Measurements from ENCODE around the gene ANKRD40. TPM values are rescaled to one million over a fixed set of nuclear protein-coding genes. Genes with fewer than 3 reads are reported as not detected.

ANKRD40 gene
- total and polyA plus RNA-seq, 10 of the 15 experiments (the other 5 are each of a cell fraction or from before 2014, with no cell fraction given) = 5.9 to 21.7 (median 14.8) TPM

DNA sequence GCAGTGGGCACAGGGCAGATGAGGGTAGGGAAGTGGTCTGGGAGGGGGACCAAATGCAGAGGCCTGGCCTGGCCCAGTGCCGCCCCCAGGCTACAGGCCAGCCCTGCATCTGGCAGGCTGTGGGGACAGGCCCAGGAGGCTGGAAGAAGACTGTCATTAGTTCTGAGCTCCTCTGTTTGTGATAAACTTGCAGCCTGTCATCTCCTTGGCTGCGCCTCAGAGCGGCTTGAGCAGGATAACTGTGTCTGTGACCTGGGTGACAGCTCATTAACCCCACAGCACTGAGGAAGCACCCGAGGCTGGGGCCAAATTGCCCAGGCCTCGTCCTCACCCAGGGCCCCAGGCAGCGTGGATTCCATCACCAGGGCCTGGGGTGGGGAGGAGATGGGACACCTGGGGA, 49.1 kb downstream of the ANKRD40 start (continued):
- TF ChIP-seq, protein P1, sequence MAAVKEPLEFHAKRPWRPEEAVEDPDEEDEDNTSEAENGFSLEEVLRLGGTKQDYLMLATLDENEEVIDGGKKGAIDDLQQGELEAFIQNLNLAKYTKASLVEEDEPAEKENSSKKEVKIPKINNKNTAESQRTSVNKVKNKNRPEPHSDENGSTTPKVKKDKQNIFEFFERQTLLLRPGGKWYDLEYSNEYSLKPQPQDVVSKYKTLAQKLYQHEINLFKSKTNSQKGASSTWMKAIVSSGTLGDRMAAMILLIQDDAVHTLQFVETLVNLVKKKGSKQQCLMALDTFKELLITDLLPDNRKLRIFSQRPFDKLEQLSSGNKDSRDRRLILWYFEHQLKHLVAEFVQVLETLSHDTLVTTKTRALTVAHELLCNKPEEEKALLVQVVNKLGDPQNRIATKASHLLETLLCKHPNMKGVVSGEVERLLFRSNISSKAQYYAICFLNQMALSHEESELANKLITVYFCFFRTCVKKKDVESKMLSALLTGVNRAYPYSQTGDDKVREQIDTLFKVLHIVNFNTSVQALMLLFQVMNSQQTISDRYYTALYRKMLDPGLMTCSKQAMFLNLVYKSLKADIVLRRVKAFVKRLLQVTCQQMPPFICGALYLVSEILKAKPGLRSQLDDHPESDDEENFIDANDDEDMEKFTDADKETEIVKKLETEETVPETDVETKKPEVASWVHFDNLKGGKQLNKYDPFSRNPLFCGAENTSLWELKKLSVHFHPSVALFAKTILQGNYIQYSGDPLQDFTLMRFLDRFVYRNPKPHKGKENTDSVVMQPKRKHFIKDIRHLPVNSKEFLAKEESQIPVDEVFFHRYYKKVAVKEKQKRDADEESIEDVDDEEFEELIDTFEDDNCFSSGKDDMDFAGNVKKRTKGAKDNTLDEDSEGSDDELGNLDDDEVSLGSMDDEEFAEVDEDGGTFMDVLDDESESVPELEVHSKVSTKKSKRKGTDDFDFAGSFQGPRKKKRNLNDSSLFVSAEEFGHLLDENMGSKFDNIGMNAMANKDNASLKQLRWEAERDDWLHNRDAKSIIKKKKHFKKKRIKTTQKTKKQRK (IDR thresholded peaks at IDR 0.05; ENCODE audit: low read depth, low read length) = no peak

DNA sequence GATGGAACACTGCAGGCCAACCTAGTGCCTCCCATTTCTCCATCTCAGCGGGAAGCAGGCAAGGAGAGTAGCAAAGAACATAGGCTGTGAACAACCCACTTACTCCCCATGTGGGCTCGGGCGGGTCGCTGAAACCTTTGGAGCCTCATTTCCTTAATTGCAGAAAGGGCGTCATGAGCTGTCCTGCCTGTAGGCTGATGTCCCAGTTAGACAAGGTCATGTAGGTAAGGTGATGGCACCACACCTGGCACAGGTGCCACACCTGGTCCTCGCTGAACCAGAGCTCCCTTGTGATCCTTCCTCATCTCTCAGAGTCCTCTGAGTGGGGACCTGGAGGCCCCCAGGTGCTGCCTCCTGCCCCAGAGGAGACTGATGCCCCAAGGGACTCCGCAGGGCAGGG, 50.1 kb downstream of the ANKRD40 start:
- intact Hi-C loops (cut with micrococcal nuclease; ENCODE audit: unreplicated experiment) (no loop called here), in situ Hi-C loops (cut with MboI) (no loop called here)
- CTCF ChIA-PET = no interaction called here
- no peaks in the 10 kb centered on the region for H3K36me3 ChIP-seq (ENCODE audit: control insufficient read depth in 2 of 2, insufficient read depth in 2 of 2, low read length in 1 of 2)
- POLR2A ChIA-PET = no interaction called here
- H3K9me3 ChIP-seq (replicated peaks; ENCODE audit: control insufficient read depth, insufficient read depth, low read length) = peaks cover 2% of the 10 kb centered on the region; the same call in 1 of the 3 replicates
- H3K4me1 ChIP-seq (ENCODE audit: control insufficient read depth, insufficient read depth, low read length) = no peaks in the 10 kb centered on the region
- no peak overlapping the region for H3K4me3 ChIP-seq
- no peak overlapping the region for H2AFZ ChIP-seq (ENCODE audit: control insufficient read depth, low read depth, low read length)
- H3K27me3 ChIP-seq (replicated peaks in 1 of 2; ENCODE audit: control insufficient read depth in 2 of 2, insufficient read depth in 2 of 2, low read length in 1 of 2) = no peaks in the 10 kb centered on the region
- no peaks in the 10 kb centered on the region for H4K20me1 ChIP-seq (ENCODE audit: control insufficient read depth, insufficient read depth)
- H3K9ac ChIP-seq (ENCODE audit: control insufficient read depth, insufficient read depth, low read length) = no peak overlapping the region
- no peak overlapping the region for H3K4me2 ChIP-seq (ENCODE audit: control insufficient read depth, insufficient read depth)
- 47% methylated on average over 7 of the region's 7 CpGs for WGBS (ENCODE audit: insufficient coverage, insufficient replicate concordance, low lambda C conversion rate, missing lambda C conversion rate)
- DNase-seq (ENCODE audit: low read depth, low spot score) (no peak), ATAC-seq (no peak), FAIRE-seq (no peak)
- no peak overlapping the region for H3K27ac ChIP-seq (ENCODE audit: control insufficient read depth, insufficient read depth)
- no peaks in the 10 kb centered on the region for H3K79me2 ChIP-seq (ENCODE audit: control insufficient read depth, insufficient read depth, low read length)
- RAD21 ChIA-PET (ENCODE audit: unreplicated experiment) = no interaction called here
- SMC1A ChIA-PET (ENCODE audit: uncharacterized antibody, unreplicated experiment) = no interaction called here
- BruUV-seq (replicated peaks) = no TSS peak
- TF ChIP-seq ZNF274 (IDR thresholded peaks at IDR 0.05; ENCODE audit: insufficient read depth, insufficient read length) (no peak), YY1 (IDR thresholded peaks at IDR 0.05; ENCODE audit: low read depth, low read length) (no peak), TBL1XR1 (IDR thresholded peaks at IDR 0.05; ENCODE audit: low read depth, low read length) (no peak), CHD2 (IDR thresholded peaks at IDR 0.05; ENCODE audit: borderline replicate concordance, low read depth, low read length) (no peak), HCFC1 (IDR thresholded peaks at IDR 0.05; ENCODE audit: low read length) (no peak), EED (IDR thresholded peaks at IDR 0.05; ENCODE audit: low read depth) (no peak), MYC (IDR thresholded peaks at IDR 0.05; ENCODE audit: insufficient read depth, insufficient read length, insufficient replicate concordance, low read length, severe bottlenecking) (no peak), MTA2 (IDR thresholded peaks at IDR 0.05; ENCODE audit: low read depth) (no peak), MTA3 (IDR thresholded peaks at IDR 0.05; ENCODE audit: borderline replicate concordance, low read length) (no peak)
- TF ChIP-seq, protein P2, sequence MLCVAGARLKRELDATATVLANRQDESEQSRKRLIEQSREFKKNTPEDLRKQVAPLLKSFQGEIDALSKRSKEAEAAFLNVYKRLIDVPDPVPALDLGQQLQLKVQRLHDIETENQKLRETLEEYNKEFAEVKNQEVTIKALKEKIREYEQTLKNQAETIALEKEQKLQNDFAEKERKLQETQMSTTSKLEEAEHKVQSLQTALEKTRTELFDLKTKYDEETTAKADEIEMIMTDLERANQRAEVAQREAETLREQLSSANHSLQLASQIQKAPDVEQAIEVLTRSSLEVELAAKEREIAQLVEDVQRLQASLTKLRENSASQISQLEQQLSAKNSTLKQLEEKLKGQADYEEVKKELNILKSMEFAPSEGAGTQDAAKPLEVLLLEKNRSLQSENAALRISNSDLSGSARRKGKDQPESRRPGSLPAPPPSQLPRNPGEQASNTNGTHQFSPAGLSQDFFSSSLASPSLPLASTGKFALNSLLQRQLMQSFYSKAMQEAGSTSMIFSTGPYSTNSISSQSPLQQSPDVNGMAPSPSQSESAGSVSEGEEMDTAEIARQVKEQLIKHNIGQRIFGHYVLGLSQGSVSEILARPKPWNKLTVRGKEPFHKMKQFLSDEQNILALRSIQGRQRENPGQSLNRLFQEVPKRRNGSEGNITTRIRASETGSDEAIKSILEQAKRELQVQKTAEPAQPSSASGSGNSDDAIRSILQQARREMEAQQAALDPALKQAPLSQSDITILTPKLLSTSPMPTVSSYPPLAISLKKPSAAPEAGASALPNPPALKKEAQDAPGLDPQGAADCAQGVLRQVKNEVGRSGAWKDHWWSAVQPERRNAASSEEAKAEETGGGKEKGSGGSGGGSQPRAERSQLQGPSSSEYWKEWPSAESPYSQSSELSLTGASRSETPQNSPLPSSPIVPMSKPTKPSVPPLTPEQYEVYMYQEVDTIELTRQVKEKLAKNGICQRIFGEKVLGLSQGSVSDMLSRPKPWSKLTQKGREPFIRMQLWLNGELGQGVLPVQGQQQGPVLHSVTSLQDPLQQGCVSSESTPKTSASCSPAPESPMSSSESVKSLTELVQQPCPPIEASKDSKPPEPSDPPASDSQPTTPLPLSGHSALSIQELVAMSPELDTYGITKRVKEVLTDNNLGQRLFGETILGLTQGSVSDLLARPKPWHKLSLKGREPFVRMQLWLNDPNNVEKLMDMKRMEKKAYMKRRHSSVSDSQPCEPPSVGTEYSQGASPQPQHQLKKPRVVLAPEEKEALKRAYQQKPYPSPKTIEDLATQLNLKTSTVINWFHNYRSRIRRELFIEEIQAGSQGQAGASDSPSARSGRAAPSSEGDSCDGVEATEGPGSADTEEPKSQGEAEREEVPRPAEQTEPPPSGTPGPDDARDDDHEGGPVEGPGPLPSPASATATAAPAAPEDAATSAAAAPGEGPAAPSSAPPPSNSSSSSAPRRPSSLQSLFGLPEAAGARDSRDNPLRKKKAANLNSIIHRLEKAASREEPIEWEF (IDR thresholded peaks at IDR 0.05; ENCODE audit: insufficient replicate concordance, low read depth, low read length) = no peak
- TF ChIP-seq, protein P3, sequence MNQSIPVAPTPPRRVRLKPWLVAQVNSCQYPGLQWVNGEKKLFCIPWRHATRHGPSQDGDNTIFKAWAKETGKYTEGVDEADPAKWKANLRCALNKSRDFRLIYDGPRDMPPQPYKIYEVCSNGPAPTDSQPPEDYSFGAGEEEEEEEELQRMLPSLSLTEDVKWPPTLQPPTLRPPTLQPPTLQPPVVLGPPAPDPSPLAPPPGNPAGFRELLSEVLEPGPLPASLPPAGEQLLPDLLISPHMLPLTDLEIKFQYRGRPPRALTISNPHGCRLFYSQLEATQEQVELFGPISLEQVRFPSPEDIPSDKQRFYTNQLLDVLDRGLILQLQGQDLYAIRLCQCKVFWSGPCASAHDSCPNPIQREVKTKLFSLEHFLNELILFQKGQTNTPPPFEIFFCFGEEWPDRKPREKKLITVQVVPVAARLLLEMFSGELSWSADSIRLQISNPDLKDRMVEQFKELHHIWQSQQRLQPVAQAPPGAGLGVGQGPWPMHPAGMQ (IDR thresholded peaks at IDR 0.05; ENCODE audit: borderline replicate concordance) = no peak
- TF ChIP-seq, protein P4, sequence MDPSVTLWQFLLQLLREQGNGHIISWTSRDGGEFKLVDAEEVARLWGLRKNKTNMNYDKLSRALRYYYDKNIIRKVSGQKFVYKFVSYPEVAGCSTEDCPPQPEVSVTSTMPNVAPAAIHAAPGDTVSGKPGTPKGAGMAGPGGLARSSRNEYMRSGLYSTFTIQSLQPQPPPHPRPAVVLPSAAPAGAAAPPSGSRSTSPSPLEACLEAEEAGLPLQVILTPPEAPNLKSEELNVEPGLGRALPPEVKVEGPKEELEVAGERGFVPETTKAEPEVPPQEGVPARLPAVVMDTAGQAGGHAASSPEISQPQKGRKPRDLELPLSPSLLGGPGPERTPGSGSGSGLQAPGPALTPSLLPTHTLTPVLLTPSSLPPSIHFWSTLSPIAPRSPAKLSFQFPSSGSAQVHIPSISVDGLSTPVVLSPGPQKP (IDR thresholded peaks at IDR 0.05; ENCODE audit: low read depth, low read length) = no peak
